HEK293 (cell line): ENCODE measurements around the gene TALDO1.

Experiments used
- BCL11A ChIP-seq: fragments of 450-650 bp; formaldehyde crosslinking; IDR thresholded peaks from 2 replicates; pipeline ENCODE4 v1.5.1; 2016; ENCODE audit warnings: low read depth, missing biosample characterization, missing genetic modification characterization
- CTCF ChIP-seq: fragments of 450-650 bp; formaldehyde crosslinking; IDR thresholded peaks from 2 replicates; pipeline ENCODE4 v1.5.1; 2016; ENCODE audit warnings: missing biosample characterization, missing genetic modification characterization
- EGR2 ChIP-seq: fragments of 450-650 bp; formaldehyde crosslinking; IDR thresholded peaks from 2 replicates; pipeline ENCODE4 v1.5.1; 2016; ENCODE audit warnings: low read depth, missing biosample characterization, missing genetic modification characterization
- GLIS2 ChIP-seq: fragments of 450-650 bp; formaldehyde crosslinking; IDR thresholded peaks from 2 replicates; pipeline ENCODE4 v1.5.1; 2016; ENCODE audit warnings: missing biosample characterization, missing genetic modification characterization
- HIC1 ChIP-seq: fragments of 450-650 bp; formaldehyde crosslinking; IDR thresholded peaks from 2 replicates; pipeline ENCODE4 v1.5.1; 2016; ENCODE audit warnings: missing biosample characterization, missing genetic modification characterization
- OSR2 ChIP-seq: fragments of 450-650 bp; formaldehyde crosslinking; IDR thresholded peaks from 2 replicates; pipeline ENCODE4 v1.5.1; 2016; ENCODE audit warnings: missing biosample characterization, missing genetic modification characterization
- SP3 ChIP-seq: fragments of 450-650 bp; formaldehyde crosslinking; IDR thresholded peaks from 2 replicates; pipeline ENCODE4 v1.5.1; 2016; ENCODE audit warnings: missing biosample characterization, missing genetic modification characterization
- ZBTB48 ChIP-seq: fragments of 450-650 bp; formaldehyde crosslinking; IDR thresholded peaks from 2 replicates; pipeline ENCODE4 v1.5.1; 2016; ENCODE audit warnings: missing biosample characterization, missing genetic modification characterization
- ZFHX2 ChIP-seq: fragments of 450-650 bp; formaldehyde crosslinking; conservative IDR thresholded peaks from 2 replicates; pipeline ENCODE4 v1.5.1; 2016; ENCODE audit warnings: missing biosample characterization, missing genetic modification characterization
- ZFP3 ChIP-seq: fragments of 450-650 bp; formaldehyde crosslinking; IDR thresholded peaks from 2 replicates; pipeline ENCODE4 v1.5.1; 2016; ENCODE audit warnings: low read depth, missing biosample characterization, missing genetic modification characterization
- ZFP69B ChIP-seq: fragments of 450-650 bp; formaldehyde crosslinking; IDR thresholded peaks from 2 replicates; pipeline ENCODE4 v1.5.1; 2016; ENCODE audit warnings: missing biosample characterization, missing genetic modification characterization
- ZNF10 ChIP-seq: fragments of 450-650 bp; formaldehyde crosslinking; IDR thresholded peaks from 2 replicates; pipeline ENCODE4 v1.5.1; 2017; ENCODE audit warnings: missing biosample characterization, missing genetic modification characterization
- ZNF155 ChIP-seq: fragments of 450-650 bp; formaldehyde crosslinking; IDR thresholded peaks from 2 replicates; pipeline ENCODE4 v1.5.1; 2016; ENCODE audit warnings: missing biosample characterization, missing genetic modification characterization
- ZNF223 ChIP-seq: fragments of 450-650 bp; formaldehyde crosslinking; IDR thresholded peaks from 2 replicates; pipeline ENCODE4 v1.5.1; 2016; ENCODE audit warnings: missing biosample characterization, missing genetic modification characterization
- ZNF24 ChIP-seq: fragments of 450-650 bp; formaldehyde crosslinking; IDR thresholded peaks from 2 replicates; pipeline ENCODE4 v1.5.1; 2016; ENCODE audit warnings: missing biosample characterization, missing genetic modification characterization
- ZNF26 ChIP-seq: fragments of 450-650 bp; formaldehyde crosslinking; IDR thresholded peaks from 2 replicates; pipeline ENCODE4 v1.5.1; 2016; ENCODE audit warnings: missing biosample characterization, missing genetic modification characterization
- ZNF366 ChIP-seq: fragments of 450-650 bp; formaldehyde crosslinking; conservative IDR thresholded peaks from 2 replicates; pipeline ENCODE4 v1.5.1; 2016; ENCODE audit warnings: missing biosample characterization, missing genetic modification characterization
- ZNF449 ChIP-seq: fragments of 450-650 bp; formaldehyde crosslinking; IDR thresholded peaks from 2 replicates; pipeline ENCODE4 v1.5.1; 2017; ENCODE audit warnings: missing biosample characterization, mild to moderate bottlenecking, missing genetic modification characterization, moderate library complexity
- ZNF585B ChIP-seq: fragments of 450-650 bp; formaldehyde crosslinking; IDR thresholded peaks from 2 replicates; pipeline ENCODE4 v1.5.1; 2016; ENCODE audit warnings: missing biosample characterization, missing genetic modification characterization
- ZNF623 ChIP-seq: fragments of 450-650 bp; formaldehyde crosslinking; IDR thresholded peaks from 2 replicates; pipeline ENCODE4 v1.5.1; 2016; ENCODE audit warnings: missing biosample characterization, missing genetic modification characterization
- TF ChIP-seq, protein P1 (sequence below): fragments of 450-650 bp; formaldehyde crosslinking; IDR thresholded peaks from 2 replicates; pipeline ENCODE4 v1.5.1; 2016; ENCODE audit warnings: missing biosample characterization, missing genetic modification characterization
- TF ChIP-seq, protein P2 (sequence below): fragments of 450-650 bp; formaldehyde crosslinking; IDR thresholded peaks from 2 replicates; pipeline ENCODE4 v1.5.1; 2016; ENCODE audit warnings: missing biosample characterization, missing genetic modification characterization

The TALDO1 gene

DNA sequence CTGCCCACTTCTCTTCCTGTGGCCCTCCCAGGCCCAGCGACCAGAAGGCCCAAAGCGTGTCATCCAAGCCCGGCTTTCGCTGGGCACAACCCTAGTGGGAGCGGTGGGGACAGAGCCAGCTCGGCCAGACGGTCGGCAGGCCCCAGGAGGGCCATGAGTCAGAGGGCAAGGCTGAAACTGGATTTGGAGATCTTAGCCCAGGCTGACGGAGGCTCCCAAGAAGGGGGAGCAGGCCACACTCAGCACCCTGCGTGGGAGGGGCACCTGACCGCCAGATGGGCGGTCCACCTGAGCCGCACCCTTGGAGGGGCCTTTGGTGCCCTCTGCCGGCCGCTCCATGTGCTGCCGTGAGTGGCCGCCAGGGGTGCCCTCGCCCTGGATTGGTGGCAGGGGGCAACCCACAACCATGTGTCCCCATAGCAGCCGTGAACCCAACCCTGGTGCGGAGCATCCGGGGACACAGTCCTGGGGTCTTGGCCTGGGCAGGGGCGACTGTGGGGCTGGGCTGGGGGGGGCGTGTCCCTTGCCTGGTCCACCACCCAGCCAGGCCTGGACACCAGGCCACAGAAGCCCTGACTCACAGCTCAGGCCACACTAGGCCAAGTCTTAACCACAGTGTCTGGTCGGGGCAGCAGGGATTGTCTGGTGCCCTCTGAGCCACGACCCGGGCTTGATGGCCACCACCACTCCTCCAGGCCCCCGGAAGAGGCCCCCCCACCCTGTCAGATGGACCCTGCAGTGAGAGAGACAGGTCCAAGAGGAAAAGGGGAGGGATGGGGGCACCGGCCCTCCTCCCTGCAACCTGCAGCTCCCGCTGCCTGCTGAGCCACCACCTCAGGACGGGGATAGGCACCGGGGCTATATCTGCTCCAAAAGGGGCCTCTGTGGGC is 19.2 kb upstream of the TALDO1 start (continued):
- TF ChIP-seq, protein P1, sequence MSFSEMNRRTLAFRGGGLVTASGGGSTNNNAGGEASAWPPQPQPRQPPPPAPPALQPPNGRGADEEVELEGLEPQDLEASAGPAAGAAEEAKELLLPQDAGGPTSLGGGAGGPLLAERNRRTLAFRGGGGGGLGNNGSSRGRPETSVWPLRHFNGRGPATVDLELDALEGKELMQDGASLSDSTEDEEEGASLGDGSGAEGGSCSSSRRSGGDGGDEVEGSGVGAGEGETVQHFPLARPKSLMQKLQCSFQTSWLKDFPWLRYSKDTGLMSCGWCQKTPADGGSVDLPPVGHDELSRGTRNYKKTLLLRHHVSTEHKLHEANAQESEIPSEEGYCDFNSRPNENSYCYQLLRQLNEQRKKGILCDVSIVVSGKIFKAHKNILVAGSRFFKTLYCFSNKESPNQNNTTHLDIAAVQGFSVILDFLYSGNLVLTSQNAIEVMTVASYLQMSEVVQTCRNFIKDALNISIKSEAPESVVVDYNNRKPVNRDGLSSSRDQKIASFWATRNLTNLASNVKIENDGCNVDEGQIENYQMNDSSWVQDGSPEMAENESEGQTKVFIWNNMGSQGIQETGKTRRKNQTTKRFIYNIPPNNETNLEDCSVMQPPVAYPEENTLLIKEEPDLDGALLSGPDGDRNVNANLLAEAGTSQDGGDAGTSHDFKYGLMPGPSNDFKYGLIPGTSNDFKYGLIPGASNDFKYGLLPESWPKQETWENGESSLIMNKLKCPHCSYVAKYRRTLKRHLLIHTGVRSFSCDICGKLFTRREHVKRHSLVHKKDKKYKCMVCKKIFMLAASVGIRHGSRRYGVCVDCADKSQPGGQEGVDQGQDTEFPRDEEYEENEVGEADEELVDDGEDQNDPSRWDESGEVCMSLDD (tag by site-specific recombination), result peak; percentile 59
- TF ChIP-seq ZNF26 (tag by site-specific recombination), result no peak
- peak; percentile 63 for TF ChIP-seq SP3 (tag by site-specific recombination)
- no peak for TF ChIP-seq OSR2
- TF ChIP-seq ZFP3 (tag by site-specific recombination), result no peak
- 0 out of 2 replicates have a peak, but pooled peaks have one; percentile 23 for TF ChIP-seq ZFP69B (tag by site-specific recombination)
- TF ChIP-seq CTCF, result peak; percentile 97
- TF ChIP-seq ZNF449 (tag by site-specific recombination), result no peak
- TF ChIP-seq ZNF24 (tag by site-specific recombination), result no peak
- TF ChIP-seq, protein P2, sequence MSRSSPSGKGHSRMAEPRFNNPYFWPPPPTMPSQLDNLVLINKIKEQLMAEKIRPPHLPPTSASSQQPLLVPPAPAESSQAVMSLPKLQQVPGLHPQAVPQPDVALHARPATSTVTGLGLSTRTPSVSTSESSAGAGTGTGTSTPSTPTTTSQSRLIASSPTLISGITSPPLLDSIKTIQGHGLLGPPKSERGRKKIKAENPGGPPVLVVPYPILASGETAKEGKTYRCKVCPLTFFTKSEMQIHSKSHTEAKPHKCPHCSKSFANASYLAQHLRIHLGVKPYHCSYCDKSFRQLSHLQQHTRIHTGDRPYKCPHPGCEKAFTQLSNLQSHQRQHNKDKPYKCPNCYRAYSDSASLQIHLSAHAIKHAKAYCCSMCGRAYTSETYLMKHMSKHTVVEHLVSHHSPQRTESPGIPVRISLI (tag by site-specific recombination), result no peak
- no peak for TF ChIP-seq ZNF10 (tag by site-specific recombination)
- TF ChIP-seq EGR2 (tag by site-specific recombination), result peak; percentile 54; the same call in 1 of the 2 replicates
- no peak for TF ChIP-seq BCL11A (tag by site-specific recombination)
- no peak for TF ChIP-seq ZNF585B (tag by site-specific recombination)
- peak; percentile 82 for TF ChIP-seq GLIS2 (tag by site-specific recombination)
- no peak for TF ChIP-seq ZNF623 (tag by site-specific recombination)
- no peak for TF ChIP-seq ZNF155 (tag by site-specific recombination)
- no peak for TF ChIP-seq ZBTB48 (tag by site-specific recombination)
- TF ChIP-seq ZNF223, result peak; percentile 76; the same call in 1 of the 2 replicates
- no peak for TF ChIP-seq ZNF366 (tag by site-specific recombination)
- TF ChIP-seq ZFHX2 (tag by site-specific recombination), result peak; percentile 86
- peak; percentile 88; the same call in 1 of the 2 replicates for TF ChIP-seq HIC1 (tag by site-specific recombination)
